Activated T-cell treated with anti-CD3 and anti-CD28 coated beads for 24 hours (primary cell): ENCODE results near the gene KCNAB2.

Experiments used
- DNase-seq: peaks from one replicate; pipeline ENCODE4 v3.0.0-alpha.2; 2020; ENCODE audit warnings: low read depth

The KCNAB2 gene

DNA sequence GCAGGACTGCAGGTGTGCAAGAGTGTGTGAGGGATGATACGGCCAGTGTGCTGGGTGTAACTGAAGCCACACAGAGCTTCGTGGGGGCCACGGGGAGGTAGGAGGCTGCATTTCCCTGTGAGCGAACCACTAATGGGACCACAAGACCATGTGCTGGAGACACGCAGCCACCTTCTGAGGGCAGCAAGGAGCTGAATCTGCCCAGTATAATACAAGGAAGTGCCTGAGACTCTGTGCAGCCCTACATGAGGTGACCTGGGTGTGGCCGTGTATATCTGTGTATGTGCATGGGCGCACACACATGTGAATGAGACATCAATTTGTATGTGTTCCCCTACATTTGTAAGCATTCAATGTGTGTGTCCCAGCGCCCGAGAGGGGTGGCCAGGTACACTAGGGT lies 83.6 kb downstream of the KCNAB2 start:
- DNase-seq: no peak

DNA sequence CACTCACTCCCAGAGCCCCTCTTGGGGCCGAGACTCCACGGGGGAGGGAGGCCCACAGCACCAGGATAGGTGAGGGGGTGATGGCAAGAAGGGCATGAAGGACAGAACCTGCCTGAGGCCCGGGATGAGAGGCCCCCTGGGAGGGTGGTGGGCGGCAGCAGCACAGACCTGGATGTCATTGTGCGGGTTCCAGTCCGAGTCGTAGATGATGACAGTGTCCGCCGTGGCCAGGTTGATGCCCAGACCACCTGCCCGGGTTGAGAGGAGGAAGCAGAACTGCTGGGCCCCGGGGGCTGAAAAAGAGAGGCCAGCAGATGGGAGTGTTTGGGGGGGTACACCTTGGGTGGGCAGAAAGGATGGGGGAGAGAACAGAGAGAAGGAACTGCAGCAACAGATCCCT lies 84.3 kb downstream of the KCNAB2 start:
- DNase-seq: no peak

DNA sequence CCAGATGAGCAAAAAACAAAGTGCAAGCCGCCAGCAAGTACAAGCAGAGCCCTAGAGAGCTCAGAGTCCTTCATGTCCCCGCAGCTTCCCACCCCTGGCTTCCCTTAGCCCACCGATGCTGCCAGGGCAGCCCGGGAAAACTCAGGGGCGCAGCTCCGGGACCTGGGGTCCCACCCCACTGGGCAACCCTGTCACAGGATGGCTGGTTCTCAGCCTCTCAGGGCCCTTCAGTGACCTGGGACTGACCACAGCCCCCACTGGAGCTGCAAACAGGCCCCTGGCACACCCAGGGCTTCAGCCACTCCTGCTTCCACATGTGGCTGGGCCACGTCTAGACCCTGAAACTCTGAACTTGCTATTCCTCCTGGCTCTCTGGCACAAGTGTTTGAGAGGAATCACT lies 84.9 kb downstream of the KCNAB2 start:
- no peak for DNase-seq

DNA sequence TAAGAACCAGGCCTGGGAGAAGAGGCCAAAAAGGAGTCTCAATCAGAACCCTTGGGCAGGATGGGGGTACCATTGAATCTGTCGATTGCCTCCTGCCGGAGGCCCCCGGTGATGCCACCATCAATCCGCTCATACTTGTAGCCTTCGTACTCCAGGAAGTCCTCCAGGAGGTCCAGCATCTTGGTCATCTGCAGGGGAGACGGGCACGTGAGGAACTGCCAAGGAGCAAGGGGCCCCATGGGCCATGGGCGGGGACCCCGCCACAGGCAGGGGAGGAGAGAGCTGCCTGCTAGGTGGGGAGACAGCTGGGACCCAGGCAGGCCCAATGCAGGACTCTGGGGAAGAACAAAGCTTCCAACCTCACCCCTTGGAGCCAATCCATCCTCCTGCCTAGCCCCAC lies 85.9 kb downstream of the KCNAB2 start:
- DNase-seq: no peak

DNA sequence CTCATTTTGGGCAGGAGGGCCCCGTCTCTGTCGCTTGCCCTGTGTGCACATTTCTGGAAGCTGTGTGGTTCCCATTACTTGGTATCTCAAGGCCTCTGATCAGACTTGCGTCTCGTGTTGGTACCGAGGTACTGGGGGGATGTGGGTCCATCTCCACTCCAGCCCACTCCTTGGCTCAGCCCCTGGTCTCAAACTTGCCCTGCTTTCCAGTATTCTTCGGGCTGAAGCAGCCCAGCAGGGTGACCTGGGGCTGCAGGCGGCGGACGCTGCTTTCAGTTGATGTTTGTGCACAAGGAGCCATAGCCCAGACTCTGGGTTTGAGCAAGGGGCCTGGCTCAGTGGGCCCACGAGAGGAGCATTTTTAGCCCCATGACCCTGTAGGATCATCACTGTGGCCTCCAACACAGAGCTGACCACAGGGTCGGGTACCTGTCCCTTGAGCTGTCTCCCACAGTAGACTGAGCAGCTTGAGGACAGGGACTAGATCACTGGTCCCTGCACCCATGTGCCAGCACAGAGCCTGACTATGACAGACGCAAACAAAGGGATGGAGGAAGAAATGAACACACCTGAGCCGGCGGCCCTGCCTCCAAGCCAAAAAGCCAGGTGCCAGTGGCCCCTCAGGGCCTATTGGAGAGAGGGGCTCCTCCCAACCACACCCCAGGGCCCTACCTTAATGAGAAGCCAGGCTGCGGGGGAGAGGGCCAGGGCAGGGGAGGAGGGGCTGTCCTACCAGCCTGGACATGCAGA lies 87.6 kb downstream of the KCNAB2 start:
- no peak for DNase-seq

DNA sequence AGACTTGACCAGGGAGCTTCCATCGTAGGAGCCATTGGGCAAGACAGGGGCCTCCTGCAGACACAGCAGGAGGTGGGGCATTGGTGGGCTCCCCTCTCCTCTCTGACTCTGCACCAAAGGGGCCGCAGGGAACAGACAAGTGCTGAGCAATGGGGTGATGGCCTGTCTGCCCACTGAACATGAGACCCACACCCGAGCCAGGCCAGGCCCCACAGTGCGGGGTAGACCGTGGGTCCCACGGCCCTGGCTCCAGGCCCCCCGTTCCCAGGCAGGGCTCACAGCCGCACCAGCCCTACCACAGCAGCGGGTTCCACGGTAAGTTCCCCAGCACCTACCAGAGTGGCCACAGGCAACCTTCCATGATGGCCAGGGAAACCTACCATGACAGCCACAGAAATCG lies 88.5 kb downstream of the KCNAB2 start:
- DNase-seq: no peak

DNA sequence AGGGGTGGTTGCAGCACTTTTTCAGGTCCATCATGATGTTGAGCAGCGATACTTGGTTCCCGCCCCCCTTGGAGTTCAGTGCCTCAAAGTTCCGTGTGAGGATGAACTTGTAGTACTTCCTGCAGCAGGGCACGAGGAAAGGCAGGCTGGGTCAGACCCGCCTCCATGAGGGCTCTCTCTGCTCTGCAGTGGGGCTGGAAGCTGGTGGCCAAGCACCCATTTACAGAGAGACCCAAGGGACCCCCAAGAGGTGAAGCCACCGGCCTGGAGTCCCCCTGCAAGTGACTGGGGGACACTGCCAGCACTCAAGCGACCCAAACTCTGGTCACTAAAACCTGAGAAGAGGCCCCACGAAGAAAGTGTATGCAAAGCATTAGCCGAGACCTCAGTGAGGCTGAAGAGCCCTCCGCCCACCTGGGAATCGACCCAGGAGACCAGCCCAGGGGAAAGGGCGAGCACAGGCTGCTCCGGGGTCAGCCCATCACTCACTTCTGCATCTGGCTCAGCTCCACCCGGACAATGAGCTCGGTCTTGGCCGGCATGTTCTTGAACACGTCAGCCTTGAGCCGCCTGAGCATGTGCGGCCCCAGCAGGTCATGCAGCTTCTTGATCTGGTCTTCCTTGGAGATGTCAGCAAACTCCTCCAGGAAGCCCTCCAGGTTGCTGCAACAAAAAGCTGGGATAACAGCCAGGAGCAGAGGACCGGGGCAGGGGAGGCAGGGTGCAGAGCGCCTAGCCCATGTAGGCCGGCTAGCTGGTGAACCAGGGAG lies 89.2 kb downstream of the KCNAB2 start:
- no peak for DNase-seq

DNA sequence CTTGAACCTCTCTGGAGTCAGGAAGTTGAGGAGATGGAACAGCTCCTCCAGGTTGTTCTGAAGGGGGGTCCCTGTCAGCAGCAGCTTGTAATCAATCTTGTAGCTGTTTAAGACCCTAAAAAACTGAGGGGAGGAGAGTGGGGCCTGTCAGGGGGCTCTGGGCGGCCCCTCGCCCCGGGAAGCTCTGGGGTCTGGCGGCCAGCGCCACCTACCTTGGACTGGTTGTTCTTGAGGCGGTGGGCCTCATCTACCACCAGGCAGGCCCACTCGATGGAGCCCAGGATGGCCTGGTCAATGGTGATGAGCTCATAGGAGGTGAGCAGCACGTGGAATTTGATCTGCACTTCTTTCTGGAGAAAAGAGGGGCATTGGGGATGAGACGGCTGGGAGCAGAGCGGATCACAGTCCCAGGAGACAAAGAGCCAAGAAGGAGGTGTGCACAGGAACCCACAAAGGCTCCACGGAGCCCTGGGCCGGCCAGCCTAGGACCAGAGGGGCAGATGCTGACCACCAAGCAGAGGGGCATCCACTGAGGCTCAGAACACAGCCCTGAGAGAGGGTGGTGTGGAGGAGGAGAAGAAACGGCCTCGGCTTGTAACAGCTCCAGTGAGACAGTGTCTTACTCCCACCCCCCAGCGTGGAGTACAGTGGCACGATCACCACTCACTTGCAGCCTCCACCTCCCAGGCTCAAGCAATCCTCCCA lies 91.0 kb downstream of the KCNAB2 start:
- DNase-seq: no peak

DNA sequence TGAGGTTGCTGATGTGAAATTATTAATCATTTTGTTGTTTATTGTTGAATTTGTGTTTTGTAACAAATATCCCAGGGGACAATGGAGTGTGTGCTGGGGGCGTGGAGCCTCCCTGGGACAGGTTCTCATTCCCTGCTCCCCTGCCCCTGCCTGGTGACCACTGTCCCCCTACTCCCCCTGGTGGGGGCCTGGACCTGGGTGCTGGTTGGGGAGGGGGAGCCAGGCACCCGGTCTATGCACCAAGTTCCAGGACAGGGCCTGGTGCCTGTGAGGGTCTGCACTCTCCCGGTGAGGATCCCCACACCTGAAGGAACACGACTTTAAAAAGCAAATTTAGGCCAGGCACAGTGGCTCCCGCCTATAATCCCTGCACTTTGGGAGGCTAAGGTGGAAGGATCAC lies 92.1 kb downstream of the KCNAB2 start:
- DNase-seq: no peak

DNA sequence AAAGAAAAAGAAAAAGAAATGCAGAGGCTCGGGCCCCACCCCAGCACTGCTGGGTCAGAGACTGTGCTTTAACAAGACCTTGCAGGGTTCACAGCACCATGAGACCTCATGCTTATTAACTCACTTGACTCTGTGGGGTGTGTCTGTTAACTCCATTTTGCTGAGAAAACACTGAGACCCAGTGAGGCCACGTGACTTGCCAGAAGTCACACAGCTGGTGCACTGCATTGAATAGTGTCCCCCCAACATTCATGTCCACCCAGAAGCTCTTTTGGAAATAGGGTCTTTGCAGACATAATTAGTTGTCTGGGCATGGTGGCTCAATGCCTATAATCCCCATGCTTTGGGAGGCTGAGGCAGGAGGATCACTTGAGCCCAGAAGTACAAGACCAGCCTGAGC lies 94.7 kb downstream of the KCNAB2 start:
- DNase-seq: no peak

DNA sequence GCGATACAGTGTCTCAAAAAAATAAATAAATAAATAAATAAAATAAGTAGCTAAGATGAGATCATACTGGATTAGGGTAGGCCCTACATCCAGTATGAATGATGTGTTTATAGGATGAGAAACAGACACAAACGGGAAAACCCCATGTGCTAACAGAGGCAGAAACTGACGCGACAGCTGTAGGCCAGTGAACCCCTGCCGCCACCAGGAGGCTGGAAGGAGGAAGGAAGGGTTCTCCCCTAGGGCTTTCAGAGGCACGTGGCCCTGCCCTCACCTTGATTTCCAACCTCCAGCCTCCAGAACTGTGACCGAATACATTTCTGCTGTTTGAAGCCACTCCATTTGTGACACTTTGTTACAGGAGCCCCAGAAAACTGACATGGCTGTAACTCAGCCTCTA lies 95.9 kb downstream of the KCNAB2 start:
- peak; percentile 7 for DNase-seq

DNA sequence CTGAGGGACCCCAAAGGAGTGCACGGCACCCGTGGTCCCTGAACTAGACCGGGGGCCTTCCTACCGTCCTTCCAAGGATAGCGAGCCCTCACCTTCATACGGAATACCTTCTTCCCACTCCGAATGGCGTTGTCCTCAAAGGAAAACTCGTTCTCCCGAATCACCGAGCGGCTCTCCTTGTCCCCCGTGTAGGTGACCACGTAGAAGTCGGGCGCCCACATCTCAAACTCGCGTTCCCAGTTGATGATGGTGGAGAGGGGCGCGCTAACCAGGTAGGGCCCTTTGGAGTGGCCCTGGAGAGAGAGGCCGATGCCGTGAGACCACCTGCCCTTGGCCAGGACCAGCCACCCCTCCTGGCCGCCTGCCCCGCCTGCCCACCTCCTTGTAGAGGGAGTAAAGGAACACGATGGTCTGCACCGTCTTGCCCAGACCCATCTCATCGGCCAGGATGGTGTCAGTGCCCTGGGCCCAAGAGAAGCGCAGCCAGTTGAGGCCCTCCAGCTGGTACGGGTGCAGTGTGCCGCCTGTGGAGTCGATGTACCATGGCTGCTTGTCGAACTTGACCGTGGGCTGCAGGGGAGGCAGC lies 96.4 kb downstream of the KCNAB2 start:
- DNase-seq: no peak

DNA sequence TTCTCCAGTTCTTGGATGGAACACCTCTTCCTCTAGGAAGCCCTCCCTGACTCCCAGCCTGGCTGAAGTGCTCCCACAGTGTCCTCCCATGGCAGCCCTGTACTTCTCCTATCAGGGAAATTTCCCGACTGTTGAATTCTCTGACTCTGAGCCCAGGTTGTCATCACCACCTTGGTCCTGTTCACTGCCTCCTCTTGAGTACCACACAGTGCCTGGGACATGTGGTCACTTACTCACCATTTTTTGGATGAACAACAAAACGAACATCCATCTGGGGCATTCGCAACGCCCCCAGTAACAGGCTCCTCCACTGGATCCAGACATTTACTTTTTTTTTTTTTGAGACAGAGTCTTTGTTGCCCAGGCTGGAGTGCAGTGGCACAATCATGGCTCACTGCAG lies 97.0 kb downstream of the KCNAB2 start:
- no peak for DNase-seq

DNA sequence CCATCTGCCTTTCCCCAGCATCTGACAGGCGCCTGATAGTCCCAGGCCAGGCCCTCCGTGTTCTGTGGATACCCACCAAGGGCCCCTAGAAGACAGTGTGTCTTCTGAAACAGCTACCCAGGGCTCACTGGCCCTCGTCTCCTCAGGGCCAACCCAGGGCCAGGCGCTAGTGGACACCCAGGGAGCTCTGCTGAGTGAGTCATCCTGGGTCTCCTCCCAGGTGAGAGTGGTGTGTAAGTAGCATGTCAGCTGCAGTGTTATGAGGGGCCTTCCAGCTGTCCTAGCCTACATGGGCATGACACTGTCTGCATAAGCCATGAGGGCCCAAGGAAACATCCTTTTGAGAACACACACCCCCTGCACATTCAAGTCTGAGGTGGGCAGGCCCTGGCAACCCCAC lies 97.7 kb downstream of the KCNAB2 start:
- no peak for DNase-seq

DNA sequence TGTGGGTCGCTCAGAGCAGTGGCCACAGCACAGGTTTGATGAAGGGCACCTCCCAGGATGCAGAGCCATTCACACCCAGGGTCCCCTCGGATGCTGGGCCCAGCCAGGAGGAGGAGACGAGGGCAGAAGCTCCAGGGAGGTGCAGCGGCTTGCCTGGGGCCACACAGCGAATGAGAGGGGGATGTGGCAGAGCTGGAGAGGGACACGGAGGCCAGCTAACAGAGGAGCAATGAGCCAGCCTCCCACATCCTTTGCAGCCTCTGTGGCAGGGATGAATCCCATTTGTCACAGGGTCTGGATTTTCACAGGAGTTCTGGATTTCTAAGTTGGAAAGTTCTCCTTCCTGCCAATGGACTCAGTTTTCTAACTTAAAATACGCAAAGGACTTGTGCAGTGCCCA lies 98.5 kb downstream of the KCNAB2 start:
- no peak for DNase-seq

DNA sequence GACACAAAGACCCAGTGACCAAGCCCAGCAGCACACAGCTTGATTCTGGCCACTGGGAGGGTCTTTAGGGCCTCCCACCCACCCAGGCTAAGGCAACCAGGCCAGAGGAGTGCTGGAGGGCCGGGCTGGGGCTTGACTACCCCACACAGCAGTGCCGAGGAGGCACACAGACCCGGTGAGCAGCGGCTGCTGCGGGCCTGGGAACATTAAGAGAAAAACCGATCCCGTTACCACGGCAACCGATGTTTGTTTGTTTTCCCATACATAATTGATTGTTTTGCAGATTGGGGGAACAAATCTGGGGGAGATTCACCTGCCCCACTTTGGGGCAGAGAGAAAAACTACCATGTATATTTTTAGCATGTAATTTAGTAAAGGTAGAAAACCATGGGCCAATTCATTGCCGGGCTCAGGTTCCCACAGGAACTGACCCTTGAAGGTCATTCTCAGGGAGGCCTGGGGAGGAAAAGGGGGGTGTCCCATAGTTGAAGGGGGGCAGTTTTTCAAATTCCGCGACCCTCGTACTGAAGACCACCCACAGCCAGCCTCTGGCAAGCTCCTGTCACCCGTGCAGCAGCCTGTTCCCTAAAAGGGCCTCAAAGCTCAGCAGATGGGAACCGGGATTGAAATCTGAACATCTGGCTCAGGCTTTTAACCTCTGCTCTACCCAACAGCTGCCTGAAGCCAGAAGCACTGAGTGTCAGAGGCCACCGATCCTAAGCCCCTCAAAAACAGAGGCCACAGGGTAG lies 99.1 kb downstream of the KCNAB2 start:
- no peak for DNase-seq

DNA sequence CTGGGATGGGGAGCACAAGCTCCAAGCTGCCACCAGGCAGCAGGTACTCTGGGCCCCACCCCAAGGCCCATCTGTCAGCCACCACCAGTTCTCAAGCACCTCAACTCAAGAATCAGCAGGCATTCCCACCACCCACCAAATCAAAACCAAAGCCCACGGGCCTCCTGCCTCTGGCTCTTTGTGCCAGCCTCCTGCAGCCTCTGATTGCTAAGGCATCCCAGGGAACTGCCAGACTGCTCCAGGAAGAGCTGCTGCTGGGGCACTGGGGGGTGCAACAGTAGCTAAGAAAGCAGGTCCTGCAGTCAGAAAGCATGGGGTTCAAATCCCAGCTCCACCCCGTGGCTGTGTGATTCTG lies 99.7 kb downstream of the KCNAB2 start:
- no peak for DNase-seq

DNA sequence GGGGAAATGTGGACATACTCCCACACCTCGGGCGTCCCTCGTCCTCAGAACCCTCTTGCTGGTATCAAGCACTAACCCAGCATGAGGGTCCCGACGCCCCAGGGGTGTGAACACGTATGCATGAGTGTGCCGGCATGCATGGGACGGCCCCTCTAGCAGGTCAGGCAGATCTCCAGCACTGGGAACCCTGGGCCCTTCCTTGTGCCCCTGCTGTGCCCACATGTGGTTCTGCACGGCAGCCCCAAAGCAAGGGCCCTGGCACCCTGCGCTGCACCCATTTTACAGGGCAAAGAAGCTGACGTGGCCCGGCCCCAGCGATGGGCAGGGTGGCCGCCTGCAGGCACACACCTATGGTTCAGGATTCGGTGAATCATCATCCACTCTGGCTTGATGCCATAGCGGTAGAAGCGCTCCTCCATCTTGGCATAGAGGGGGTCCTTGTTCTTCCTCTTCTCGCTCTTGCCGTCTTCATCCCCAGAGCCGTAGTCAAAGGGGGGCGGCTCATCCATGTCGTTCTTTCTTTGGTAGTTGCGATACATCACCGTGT lies 100.2 kb downstream of the KCNAB2 start:
- DNase-seq: no peak

DNA sequence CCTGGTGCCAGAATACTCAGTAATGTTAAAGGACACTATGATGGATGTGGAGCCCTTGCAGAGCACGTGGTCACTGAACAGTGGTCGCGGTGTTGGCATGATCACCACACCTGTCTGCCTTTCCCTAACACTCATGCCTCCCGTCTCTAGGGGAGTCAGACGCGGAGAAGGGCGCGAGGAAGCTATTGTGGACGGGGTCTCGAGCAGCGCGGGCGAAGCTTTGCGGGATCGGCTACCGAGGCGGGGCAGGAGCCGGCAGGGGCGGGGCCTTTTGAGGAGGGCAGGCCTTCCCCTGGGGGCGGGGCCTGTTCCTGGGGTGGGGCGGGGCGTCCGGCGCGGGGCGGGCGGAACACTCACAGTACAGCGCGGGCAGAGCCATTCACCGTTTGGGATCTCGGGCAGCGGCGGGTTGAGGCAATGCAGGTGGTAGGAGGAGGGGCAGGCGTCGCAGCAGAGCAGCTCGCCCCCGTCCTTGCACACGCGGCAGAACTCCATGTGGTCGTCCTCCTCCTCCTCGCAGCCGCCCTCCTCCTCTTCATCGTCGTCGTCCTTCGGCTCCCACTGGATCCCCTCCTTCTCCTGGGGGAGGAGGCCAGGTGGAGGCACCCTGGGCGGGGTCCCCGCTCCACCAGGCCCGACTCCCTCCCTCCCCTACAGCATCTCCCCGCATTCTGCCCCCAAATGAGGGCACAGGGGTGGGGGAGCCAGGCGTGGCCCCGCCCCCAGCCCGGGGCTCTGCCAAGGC lies 103.0 kb downstream of the KCNAB2 start:
- DNase-seq: peak; percentile 64

DNA sequence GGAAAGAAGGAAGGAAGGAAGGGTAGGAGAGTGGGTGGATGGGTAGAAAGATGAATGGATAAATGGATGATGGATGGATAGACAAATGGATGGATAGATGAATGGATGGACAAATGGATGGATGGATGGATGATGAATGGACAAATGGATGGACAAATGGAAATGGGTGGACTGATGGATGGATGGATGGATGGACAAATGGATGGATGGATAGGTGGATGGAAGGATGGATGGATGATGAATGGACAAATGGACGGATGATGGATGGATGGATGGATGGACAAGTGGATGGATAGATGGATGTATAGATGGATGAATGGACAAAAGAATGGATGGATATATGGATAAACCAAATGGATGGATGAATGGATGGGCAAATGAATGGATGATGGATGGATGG lies 103.9 kb downstream of the KCNAB2 start:
- DNase-seq: no peak
